Body of pancreas (tissue), 4 donors: ENCODE results near the gene ICOS.

Experiments used
- POLR2A ChIP-seq, 3 donors: fragments of 450-650 bp; IDR thresholded peaks; one replicate each; pipeline ENCODE4 v1.6.1; 2016; ENCODE audit warnings: antibody characterized with exemption in 3 of 3, mild to moderate bottlenecking in 2 of 3
- TF ChIP-seq, protein P1 (sequence below), 7 experiments: fragments of 450-650 bp in 4 of 7; fragments of 200-600 bp in 3 of 7; sonication (generic) in 3 of 7; IDR thresholded peaks; one replicate each; pipeline ENCODE4 v1.5.1; 2016 to 2019; ENCODE audit warnings: antibody characterized with exemption in 7 of 7

DNA sequence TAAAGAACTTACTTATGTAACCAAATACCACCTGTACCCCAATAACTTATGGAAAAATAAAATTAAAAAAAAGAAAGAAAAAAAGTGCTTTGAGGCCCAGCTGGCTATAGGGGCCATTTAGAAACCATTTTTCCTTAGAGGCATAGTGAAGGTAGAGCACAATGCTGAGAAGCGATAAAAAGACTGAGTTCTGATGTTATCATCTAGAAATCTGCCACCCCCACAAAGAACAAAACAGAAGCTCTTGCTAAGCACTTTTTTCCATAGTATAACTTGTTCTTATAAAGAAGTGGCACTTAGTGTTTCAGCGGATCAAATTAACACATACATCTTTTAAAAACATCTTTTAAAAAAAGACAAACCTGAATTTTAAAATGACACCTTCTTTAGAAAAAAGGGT, 51.4 kb downstream of the ICOS start:
- TF ChIP-seq POLR2A (IDR thresholded peaks at IDR 0.05), result no peak
- TF ChIP-seq, protein P1, sequence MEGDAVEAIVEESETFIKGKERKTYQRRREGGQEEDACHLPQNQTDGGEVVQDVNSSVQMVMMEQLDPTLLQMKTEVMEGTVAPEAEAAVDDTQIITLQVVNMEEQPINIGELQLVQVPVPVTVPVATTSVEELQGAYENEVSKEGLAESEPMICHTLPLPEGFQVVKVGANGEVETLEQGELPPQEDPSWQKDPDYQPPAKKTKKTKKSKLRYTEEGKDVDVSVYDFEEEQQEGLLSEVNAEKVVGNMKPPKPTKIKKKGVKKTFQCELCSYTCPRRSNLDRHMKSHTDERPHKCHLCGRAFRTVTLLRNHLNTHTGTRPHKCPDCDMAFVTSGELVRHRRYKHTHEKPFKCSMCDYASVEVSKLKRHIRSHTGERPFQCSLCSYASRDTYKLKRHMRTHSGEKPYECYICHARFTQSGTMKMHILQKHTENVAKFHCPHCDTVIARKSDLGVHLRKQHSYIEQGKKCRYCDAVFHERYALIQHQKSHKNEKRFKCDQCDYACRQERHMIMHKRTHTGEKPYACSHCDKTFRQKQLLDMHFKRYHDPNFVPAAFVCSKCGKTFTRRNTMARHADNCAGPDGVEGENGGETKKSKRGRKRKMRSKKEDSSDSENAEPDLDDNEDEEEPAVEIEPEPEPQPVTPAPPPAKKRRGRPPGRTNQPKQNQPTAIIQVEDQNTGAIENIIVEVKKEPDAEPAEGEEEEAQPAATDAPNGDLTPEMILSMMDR (IDR thresholded peaks at IDR 0.05), result no peak
